ENCODE measurements around the gene ZNF605. TPM values are rescaled to one million over a fixed set of nuclear protein-coding genes. Genes with fewer than 3 reads are reported as not detected.
A peak's percentile ranks its signal among the peaks of the same experiment; 100 is the strongest.

The ZNF605 gene
- total and polyA plus RNA-seq, 9 of the 15 experiments (the other 6 are each of a cell fraction or from before 2014, with no cell fraction given) = 0.45 to 1.1 (median 0.68) TPM

DNA sequence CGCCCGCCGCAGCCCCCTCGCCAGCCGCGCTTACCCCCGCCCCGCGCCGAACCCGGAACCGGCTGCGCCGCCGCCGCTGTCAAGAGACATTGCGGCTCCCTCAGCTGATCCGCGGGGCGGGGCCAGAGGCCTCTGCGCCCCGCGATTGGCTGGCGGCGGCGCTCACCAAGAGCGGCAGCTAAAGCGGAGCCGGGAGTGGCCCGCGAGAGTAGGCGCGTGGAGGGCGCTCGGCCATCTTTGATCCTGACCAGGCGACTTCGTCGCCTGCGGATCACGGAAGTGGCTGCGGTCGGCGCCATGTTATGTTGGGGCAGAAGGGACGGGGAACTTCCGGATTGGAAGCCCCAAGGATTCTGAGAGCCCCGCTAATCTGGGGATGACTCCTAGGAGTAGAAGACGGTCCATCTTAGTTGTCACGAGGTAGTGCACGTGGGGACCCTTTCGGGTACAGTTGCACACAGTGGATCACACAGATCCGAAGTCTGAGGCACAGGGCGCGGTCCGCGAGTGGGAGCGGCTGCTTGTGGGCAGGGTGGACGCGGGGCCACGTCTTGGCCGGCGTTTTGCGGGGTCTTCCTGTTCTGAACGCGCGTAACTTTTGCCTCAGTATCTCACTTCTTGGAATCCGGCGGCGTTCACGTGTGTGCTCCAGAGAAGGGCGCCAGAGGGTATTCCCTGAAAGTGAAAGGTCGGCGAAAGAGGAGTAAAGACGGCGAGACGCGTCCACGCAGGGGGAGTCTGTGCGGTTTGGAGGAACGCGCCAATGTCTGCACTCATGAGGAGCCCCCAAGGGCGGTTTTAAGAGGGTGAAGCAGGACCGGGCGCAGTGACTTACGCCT lies 68.4 kb downstream of the ZNF605 start, which contains the start of gene CHFR (continued):
- TF ChIP-seq, protein P1, sequence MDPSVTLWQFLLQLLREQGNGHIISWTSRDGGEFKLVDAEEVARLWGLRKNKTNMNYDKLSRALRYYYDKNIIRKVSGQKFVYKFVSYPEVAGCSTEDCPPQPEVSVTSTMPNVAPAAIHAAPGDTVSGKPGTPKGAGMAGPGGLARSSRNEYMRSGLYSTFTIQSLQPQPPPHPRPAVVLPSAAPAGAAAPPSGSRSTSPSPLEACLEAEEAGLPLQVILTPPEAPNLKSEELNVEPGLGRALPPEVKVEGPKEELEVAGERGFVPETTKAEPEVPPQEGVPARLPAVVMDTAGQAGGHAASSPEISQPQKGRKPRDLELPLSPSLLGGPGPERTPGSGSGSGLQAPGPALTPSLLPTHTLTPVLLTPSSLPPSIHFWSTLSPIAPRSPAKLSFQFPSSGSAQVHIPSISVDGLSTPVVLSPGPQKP (CRISPR knock-in tag; IDR thresholded peaks at IDR 0.05) = no peak
- TF ChIP-seq ZFPM2 (CRISPR knock-in tag; IDR thresholded peaks at IDR 0.05) = no peak
- peak; percentile 89 for TF ChIP-seq RBM25 (IDR thresholded peaks at IDR 0.05; ENCODE audit: low read depth, low read length, severe bottlenecking)
- TF ChIP-seq, protein P2, sequence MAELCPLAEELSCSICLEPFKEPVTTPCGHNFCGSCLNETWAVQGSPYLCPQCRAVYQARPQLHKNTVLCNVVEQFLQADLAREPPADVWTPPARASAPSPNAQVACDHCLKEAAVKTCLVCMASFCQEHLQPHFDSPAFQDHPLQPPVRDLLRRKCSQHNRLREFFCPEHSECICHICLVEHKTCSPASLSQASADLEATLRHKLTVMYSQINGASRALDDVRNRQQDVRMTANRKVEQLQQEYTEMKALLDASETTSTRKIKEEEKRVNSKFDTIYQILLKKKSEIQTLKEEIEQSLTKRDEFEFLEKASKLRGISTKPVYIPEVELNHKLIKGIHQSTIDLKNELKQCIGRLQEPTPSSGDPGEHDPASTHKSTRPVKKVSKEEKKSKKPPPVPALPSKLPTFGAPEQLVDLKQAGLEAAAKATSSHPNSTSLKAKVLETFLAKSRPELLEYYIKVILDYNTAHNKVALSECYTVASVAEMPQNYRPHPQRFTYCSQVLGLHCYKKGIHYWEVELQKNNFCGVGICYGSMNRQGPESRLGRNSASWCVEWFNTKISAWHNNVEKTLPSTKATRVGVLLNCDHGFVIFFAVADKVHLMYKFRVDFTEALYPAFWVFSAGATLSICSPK (IDR thresholded peaks at IDR 0.05; ENCODE audit: borderline replicate concordance) = no peak
- TF ChIP-seq RNF2 (IDR thresholded peaks at IDR 0.05) = no peak; the same call in 1 of the 2 replicates
- no peak for TF ChIP-seq ZNF717 (CRISPR knock-in tag; IDR thresholded peaks at IDR 0.05)
- TF ChIP-seq WHSC1 (IDR thresholded peaks at IDR 0.05; ENCODE audit: low read length) = no peak
- TF ChIP-seq ZNF699 (CRISPR knock-in tag; IDR thresholded peaks at IDR 0.05; ENCODE audit: insufficient replicate concordance) = no peak
- TF ChIP-seq FOXJ3 (CRISPR knock-in tag; IDR thresholded peaks at IDR 0.05) = no peak
- no peak for TF ChIP-seq ZNF75A (CRISPR knock-in tag; IDR thresholded peaks at IDR 0.05)
- TF ChIP-seq ZNF253 (CRISPR knock-in tag; conservative IDR thresholded peaks at IDR 0.05) = no peak
- TF ChIP-seq ZNF696 (CRISPR knock-in tag; conservative IDR thresholded peaks at IDR 0.05) = no peak
- TF ChIP-seq CBX5 (IDR thresholded peaks at IDR 0.05; ENCODE audit: borderline replicate concordance, low read depth) = peak; percentile 76
- TF ChIP-seq, protein P3, sequence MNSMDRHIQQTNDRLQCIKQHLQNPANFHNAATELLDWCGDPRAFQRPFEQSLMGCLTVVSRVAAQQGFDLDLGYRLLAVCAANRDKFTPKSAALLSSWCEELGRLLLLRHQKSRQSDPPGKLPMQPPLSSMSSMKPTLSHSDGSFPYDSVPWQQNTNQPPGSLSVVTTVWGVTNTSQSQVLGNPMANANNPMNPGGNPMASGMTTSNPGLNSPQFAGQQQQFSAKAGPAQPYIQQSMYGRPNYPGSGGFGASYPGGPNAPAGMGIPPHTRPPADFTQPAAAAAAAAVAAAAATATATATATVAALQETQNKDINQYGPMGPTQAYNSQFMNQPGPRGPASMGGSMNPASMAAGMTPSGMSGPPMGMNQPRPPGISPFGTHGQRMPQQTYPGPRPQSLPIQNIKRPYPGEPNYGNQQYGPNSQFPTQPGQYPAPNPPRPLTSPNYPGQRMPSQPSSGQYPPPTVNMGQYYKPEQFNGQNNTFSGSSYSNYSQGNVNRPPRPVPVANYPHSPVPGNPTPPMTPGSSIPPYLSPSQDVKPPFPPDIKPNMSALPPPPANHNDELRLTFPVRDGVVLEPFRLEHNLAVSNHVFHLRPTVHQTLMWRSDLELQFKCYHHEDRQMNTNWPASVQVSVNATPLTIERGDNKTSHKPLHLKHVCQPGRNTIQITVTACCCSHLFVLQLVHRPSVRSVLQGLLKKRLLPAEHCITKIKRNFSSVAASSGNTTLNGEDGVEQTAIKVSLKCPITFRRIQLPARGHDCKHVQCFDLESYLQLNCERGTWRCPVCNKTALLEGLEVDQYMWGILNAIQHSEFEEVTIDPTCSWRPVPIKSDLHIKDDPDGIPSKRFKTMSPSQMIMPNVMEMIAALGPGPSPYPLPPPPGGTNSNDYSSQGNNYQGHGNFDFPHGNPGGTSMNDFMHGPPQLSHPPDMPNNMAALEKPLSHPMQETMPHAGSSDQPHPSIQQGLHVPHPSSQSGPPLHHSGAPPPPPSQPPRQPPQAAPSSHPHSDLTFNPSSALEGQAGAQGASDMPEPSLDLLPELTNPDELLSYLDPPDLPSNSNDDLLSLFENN (IDR thresholded peaks at IDR 0.05; ENCODE audit: low read depth in 2 of 2, low read length in 2 of 2) = no peak
- TF ChIP-seq, protein P4, sequence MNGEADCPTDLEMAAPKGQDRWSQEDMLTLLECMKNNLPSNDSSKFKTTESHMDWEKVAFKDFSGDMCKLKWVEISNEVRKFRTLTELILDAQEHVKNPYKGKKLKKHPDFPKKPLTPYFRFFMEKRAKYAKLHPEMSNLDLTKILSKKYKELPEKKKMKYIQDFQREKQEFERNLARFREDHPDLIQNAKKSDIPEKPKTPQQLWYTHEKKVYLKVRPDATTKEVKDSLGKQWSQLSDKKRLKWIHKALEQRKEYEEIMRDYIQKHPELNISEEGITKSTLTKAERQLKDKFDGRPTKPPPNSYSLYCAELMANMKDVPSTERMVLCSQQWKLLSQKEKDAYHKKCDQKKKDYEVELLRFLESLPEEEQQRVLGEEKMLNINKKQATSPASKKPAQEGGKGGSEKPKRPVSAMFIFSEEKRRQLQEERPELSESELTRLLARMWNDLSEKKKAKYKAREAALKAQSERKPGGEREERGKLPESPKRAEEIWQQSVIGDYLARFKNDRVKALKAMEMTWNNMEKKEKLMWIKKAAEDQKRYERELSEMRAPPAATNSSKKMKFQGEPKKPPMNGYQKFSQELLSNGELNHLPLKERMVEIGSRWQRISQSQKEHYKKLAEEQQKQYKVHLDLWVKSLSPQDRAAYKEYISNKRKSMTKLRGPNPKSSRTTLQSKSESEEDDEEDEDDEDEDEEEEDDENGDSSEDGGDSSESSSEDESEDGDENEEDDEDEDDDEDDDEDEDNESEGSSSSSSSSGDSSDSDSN (IDR thresholded peaks at IDR 0.05; ENCODE audit: borderline replicate concordance in 1 of 2, low read depth in 2 of 2, low read length in 2 of 2) = no peak
- no peak for TF ChIP-seq ZNF134 (CRISPR knock-in tag; conservative IDR thresholded peaks at IDR 0.05)
- no peak for TF ChIP-seq ZKSCAN3 (CRISPR knock-in tag; IDR thresholded peaks at IDR 0.05)
- no peak for TF ChIP-seq CAMTA2 (CRISPR knock-in tag; conservative IDR thresholded peaks at IDR 0.05)
- no peak for TF ChIP-seq KHSRP (IDR thresholded peaks at IDR 0.05)
- TF ChIP-seq ELF2 (CRISPR knock-in tag; IDR thresholded peaks at IDR 0.05) = peak; percentile 89
- TF ChIP-seq RBM17 (IDR thresholded peaks at IDR 0.05; ENCODE audit: borderline replicate concordance, low read depth, low read length) = no peak
- no peak for TF ChIP-seq LEF1 (IDR thresholded peaks at IDR 0.05)
